ENCODE measurements around the gene GRAMD1A.
"Not testable (repeated sequence)": the region's sequence is repeated elsewhere in the genome, so short reads cannot be mapped to it uniquely, and the experiment has no call there.

Gene GRAMD1A

GRCh38 chr19:35038623-35039512 lies 38.7 kb downstream of the GRAMD1A start:
- DNase-seq (ENCODE audit: low spot score) = no peak

- DNase-seq (ENCODE audit: low spot score) = no peak
Observed at GRCh38 chr19:35039881-35040825, 40.0 kb downstream of the GRAMD1A start.

GRCh38 chr19:35040826-35041547 lies 40.9 kb downstream of the GRAMD1A start:
- peak; percentile 6 for DNase-seq (ENCODE audit: low spot score)

GRCh38 chr19:35041548-35042055 lies 41.5 kb downstream of the GRAMD1A start, which contains the start of gene HPN:
HPN (plus strand) TSS chr19:35041721; CDS start chr19:35042507, 786 bp downstream.
- DNase-seq (ENCODE audit: low spot score) = no peak

GRCh38 chr19:35042056-35042730 lies 42.1 kb downstream of the GRAMD1A start:
- DNase-seq (ENCODE audit: low spot score) = no peak

GRCh38 chr19:35042954-35043604 lies 43.0 kb downstream of the GRAMD1A start:
- no peak for DNase-seq (ENCODE audit: low spot score)

- no peak for DNase-seq (ENCODE audit: low spot score)
Observed at GRCh38 chr19:35043906-35044305, 43.8 kb downstream of the GRAMD1A start.

GRCh38 chr19:35044317-35045117 lies 44.4 kb downstream of the GRAMD1A start:
- peak; percentile 54 for DNase-seq (ENCODE audit: low spot score)

- peak; percentile 14 for DNase-seq (ENCODE audit: low spot score)
Observed at GRCh38 chr19:35045667-35046300, 45.7 kb downstream of the GRAMD1A start.

GRCh38 chr19:35046461-35046860 lies 46.3 kb downstream of the GRAMD1A start:
- DNase-seq (ENCODE audit: low spot score) = no peak

GRCh38 chr19:35048911-35049411 lies 48.8 kb downstream of the GRAMD1A start:
- no peak for DNase-seq (ENCODE audit: low spot score)

GRCh38 chr19:35049456-35049855 lies 49.3 kb downstream of the GRAMD1A start:
- no peak for DNase-seq (ENCODE audit: low spot score)

- DNase-seq (ENCODE audit: low spot score) = not testable (repeated sequence)
Observed at GRCh38 chr19:35050662-35051061, 50.5 kb downstream of the GRAMD1A start.

- DNase-seq (ENCODE audit: low spot score) = not testable (repeated sequence)
Observed at GRCh38 chr19:35051268-35051667, 51.1 kb downstream of the GRAMD1A start.

- no peak for DNase-seq (ENCODE audit: low spot score)
Observed at GRCh38 chr19:35051796-35052195, 51.7 kb downstream of the GRAMD1A start.

- DNase-seq (ENCODE audit: low spot score) = no peak
Observed at GRCh38 chr19:35052599-35053190, 52.6 kb downstream of the GRAMD1A start.

- no peak for DNase-seq (ENCODE audit: low spot score)
Observed at GRCh38 chr19:35053667-35054293, 53.7 kb downstream of the GRAMD1A start.

- no peak for DNase-seq (ENCODE audit: low spot score)
Observed at GRCh38 chr19:35054626-35055025, 54.5 kb downstream of the GRAMD1A start.

All from CD4-positive, alpha-beta T cell treated with Interleukin-15 for 4 hours (primary cell).